OCI-LY1 (cell line): Measurements from ENCODE around the gene PRRG4.
"Not testable (repeated sequence)": the region's sequence is repeated elsewhere in the genome, so short reads cannot be mapped to it uniquely, and the experiment has no call there.

Experiments used
- H2AFZ ChIP-seq: fragments of 200-600 bp; sonication (generic), shearing (Covaris generic); 2 replicates; pipeline ENCODE4 v1.6.0; 2014; ENCODE audit warnings: antibody characterized with exemption, mild to moderate bottlenecking, low read length
- H3F3A ChIP-seq: fragments of 200-600 bp; sonication (generic), shearing (Covaris generic); 2 replicates; pipeline ENCODE4 v1.6.0; 2014; ENCODE audit warnings: mild to moderate bottlenecking, antibody characterized with exemption, low read length, moderate library complexity; ENCODE audit not compliant: insufficient read depth
- H3K27ac ChIP-seq: fragments of 200-600 bp; sonication (generic); 2 replicates; pipeline ENCODE4 v1.5.1; 2014; ENCODE audit warnings: low read length, mixed run types, mild to moderate bottlenecking, low read depth; ENCODE audit not compliant: poor library complexity, severe bottlenecking
- H3K27me3 ChIP-seq: fragments of 200-600 bp; sonication (generic); 2 replicates; pipeline ENCODE4 v1.6.0; 2014; ENCODE audit warnings: antibody characterized with exemption, mild to moderate bottlenecking, low read length, moderate library complexity; ENCODE audit not compliant: insufficient read depth
- H3K36me3 ChIP-seq: fragments of 200-600 bp; sonication (generic); 2 replicates; pipeline ENCODE4 v1.6.1; 2014; ENCODE audit warnings: mild to moderate bottlenecking, antibody characterized with exemption, low read length, moderate library complexity, mixed read lengths; ENCODE audit not compliant: insufficient read depth
- H3K4me1 ChIP-seq: fragments of 200-600 bp; sonication (generic); 2 replicates; pipeline ENCODE4 v1.5.1; 2014; ENCODE audit warnings: mild to moderate bottlenecking, low read length, moderate library complexity; ENCODE audit not compliant: insufficient read depth, severe bottlenecking
- H3K4me2 ChIP-seq: fragments of 200-600 bp; sonication (generic), shearing (Covaris generic); 2 replicates; pipeline ENCODE4 v1.6.1; 2014; ENCODE audit warnings: low read length
- H3K4me3 ChIP-seq: fragments of 200-600 bp; sonication (generic); 2 replicates; pipeline ENCODE4 v1.5.1; 2014; ENCODE audit warnings: low read length, low read depth, mild to moderate bottlenecking, mixed read lengths; ENCODE audit not compliant: poor library complexity, severe bottlenecking
- H3K79me2 ChIP-seq: fragments of 200-600 bp; shearing (Covaris generic); 2 replicates; pipeline ENCODE4 v1.6.1; 2016; ENCODE audit warnings: mixed run types, low read length, mixed read lengths; ENCODE audit not compliant: insufficient read depth
- H3K9ac ChIP-seq: fragments of 200-600 bp; sonication (generic), shearing (Covaris generic); 2 replicates; pipeline ENCODE4 v1.6.1; 2014; ENCODE audit warnings: mild to moderate bottlenecking, low read length, mixed read lengths
- H3K9me2 ChIP-seq: fragments of 200-600 bp; sonication (generic), shearing (Covaris generic); 2 replicates; pipeline ENCODE4 v1.6.1; 2014; ENCODE audit warnings: low read depth, mild to moderate bottlenecking, low read length, mixed read lengths
- H3K9me3 ChIP-seq: fragments of 200-600 bp; shearing (Covaris generic); 2 replicates; pipeline ENCODE4 v1.6.1; 2014; ENCODE audit warnings: low read length, mixed read lengths
- H4K20me1 ChIP-seq: fragments of 200-600 bp; sonication (generic), shearing (Covaris generic); 2 replicates; pipeline ENCODE4 v1.6.0; 2016; ENCODE audit warnings: mild to moderate bottlenecking, low read length; ENCODE audit not compliant: insufficient read depth
- EZH2 ChIP-seq: fragments of 200-600 bp; sonication (generic), shearing (Covaris generic); IDR thresholded peaks from 2 replicates; pipeline ENCODE4 v1.8.0; 2017; ENCODE audit warnings: borderline replicate concordance, mixed run types, mild to moderate bottlenecking, antibody characterized with exemption, low read length, moderate library complexity, mixed read lengths
- TF ChIP-seq, protein P1 (sequence below): fragments of 200-600 bp; sonication (generic), shearing (Covaris generic); IDR thresholded peaks from 2 replicates; pipeline ENCODE4 v1.5.1; 2017; ENCODE audit warnings: mild to moderate bottlenecking, antibody characterized with exemption, low read length, moderate library complexity, mixed read lengths

Gene PRRG4

GRCh38 chr11:32886180-32886579 lies 56.5 kb downstream of the PRRG4 start:
- no peak for TF ChIP-seq EZH2
- TF ChIP-seq, protein P1, sequence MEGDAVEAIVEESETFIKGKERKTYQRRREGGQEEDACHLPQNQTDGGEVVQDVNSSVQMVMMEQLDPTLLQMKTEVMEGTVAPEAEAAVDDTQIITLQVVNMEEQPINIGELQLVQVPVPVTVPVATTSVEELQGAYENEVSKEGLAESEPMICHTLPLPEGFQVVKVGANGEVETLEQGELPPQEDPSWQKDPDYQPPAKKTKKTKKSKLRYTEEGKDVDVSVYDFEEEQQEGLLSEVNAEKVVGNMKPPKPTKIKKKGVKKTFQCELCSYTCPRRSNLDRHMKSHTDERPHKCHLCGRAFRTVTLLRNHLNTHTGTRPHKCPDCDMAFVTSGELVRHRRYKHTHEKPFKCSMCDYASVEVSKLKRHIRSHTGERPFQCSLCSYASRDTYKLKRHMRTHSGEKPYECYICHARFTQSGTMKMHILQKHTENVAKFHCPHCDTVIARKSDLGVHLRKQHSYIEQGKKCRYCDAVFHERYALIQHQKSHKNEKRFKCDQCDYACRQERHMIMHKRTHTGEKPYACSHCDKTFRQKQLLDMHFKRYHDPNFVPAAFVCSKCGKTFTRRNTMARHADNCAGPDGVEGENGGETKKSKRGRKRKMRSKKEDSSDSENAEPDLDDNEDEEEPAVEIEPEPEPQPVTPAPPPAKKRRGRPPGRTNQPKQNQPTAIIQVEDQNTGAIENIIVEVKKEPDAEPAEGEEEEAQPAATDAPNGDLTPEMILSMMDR, result no peak
- Histone ChIP-seq H3K79me2 (no peaks in the 10 kb centered on the region), H3K4me1 (no peaks in the 10 kb centered on the region), H3K27ac (no peak overlapping the region), H3K9ac (no peak overlapping the region), H3K4me2 (no peak overlapping the region), H3K27me3 (no peaks in the 10 kb centered on the region), H4K20me1 (no peaks in the 10 kb centered on the region), H3K9me2 (no peaks in the 10 kb centered on the region), H3K4me3 (no peak overlapping the region), H3K36me3 (no peaks in the 10 kb centered on the region), H3F3A (no peaks in the 10 kb centered on the region), H2AFZ (no peak overlapping the region), H3K9me3 (no peaks in the 10 kb centered on the region)

DNA sequence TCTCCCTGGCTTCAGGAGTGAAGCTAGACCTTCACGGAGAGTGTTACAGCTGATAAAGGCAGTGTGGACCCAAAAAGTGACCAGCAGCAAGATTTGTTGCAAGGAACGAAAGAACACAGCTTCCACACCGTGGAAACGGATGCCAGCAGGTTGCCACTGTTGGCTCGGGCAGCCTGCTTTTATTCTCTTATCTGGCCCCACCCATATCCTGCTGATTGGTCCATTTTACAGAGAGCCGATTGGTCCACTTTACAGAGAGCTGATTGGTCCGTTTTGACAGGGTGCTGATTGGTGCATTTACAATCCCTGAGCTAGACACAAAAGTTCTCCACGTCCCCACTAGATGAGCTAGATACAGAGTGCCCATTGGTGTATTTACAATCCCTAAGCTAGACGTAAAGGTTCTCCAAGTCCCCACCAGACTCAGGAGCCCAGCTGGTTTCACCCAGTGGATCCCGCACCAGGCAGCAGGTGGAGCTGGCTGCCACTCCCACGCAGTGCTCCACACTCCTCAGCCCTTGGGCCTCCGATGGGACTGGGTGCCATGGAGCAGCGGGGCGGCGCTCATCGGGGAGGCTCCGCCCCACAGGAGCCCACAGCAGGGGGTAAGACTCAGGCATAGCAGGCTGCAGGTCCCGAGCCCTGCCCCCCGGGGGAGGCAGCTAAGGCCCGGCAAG lies 58.1 kb downstream of the PRRG4 start:
- H4K20me1 ChIP-seq, H3K36me3 ChIP-seq, H3K9ac ChIP-seq, H2AFZ ChIP-seq, H3K9me2 ChIP-seq, H3K9me3 ChIP-seq, H3K79me2 ChIP-seq, H3K4me1 ChIP-seq, H3K4me2 ChIP-seq, H3F3A ChIP-seq, H3K27ac ChIP-seq, H3K4me3 ChIP-seq, H3K27me3 ChIP-seq: not testable (repeated sequence)

GRCh38 chr11:32888384-32888710 lies 58.6 kb downstream of the PRRG4 start:
- H2AFZ ChIP-seq, H4K20me1 ChIP-seq, H3K9me2 ChIP-seq, H3K36me3 ChIP-seq, H3K27ac ChIP-seq, H3K9me3 ChIP-seq, H3K4me3 ChIP-seq, H3K27me3 ChIP-seq, H3K9ac ChIP-seq, H3K79me2 ChIP-seq, H3F3A ChIP-seq, H3K4me2 ChIP-seq, H3K4me1 ChIP-seq: not testable (repeated sequence)

- Histone ChIP-seq H3F3A (no peaks in the 10 kb centered on the region), H4K20me1 (no peaks in the 10 kb centered on the region), H3K79me2 (no peaks in the 10 kb centered on the region), H3K27ac (no peak overlapping the region), H3K4me2 (no peak overlapping the region), H3K9me2 (no peaks in the 10 kb centered on the region), H3K36me3 (no peaks in the 10 kb centered on the region), H3K9ac (no peak overlapping the region), H3K4me1 (peaks cover 7% of the 10 kb centered on the region), H3K9me3 (no peaks in the 10 kb centered on the region), H3K27me3 (no peaks in the 10 kb centered on the region), H3K4me3 (no peak overlapping the region), H2AFZ (no peak overlapping the region)
- no peak for TF ChIP-seq EZH2
- TF ChIP-seq, protein P1, result no peak
Observed at GRCh38 chr11:32888805-32889204, 59.1 kb downstream of the PRRG4 start.
